ENCODE data around the gene ARHGEF28.

GRCh38 chr5:73814233-73814846 lies 188.3 kb downstream of the ARHGEF28 start:
- TF ChIP-seq EZH2 (IDR thresholded peaks at IDR 0.05; ENCODE audit: borderline replicate concordance, insufficient read depth, low read depth, low read length, poor library complexity, severe bottlenecking) (no peak), CTCF (IDR thresholded peaks at IDR 0.05) (no peak)

All from B cell (primary cell).